GM23248 (cell line): ENCODE data around the gene ENTR1.

Experiments
- EZH2 ChIP-seq: fragments of 200-600 bp; sonication (generic); IDR thresholded peaks from 2 replicates; pipeline ENCODE4 v1.6.1; 2018; ENCODE audit warnings: antibody characterized with exemption, mild to moderate bottlenecking; ENCODE audit not compliant: insufficient read depth, poor library complexity, severe bottlenecking
- EZH2phosphoT487 ChIP-seq: fragments of 200-600 bp; sonication (generic); IDR thresholded peaks from 2 replicates; pipeline ENCODE4 v1.6.1; 2018; ENCODE audit warnings: antibody characterized with exemption, moderate library complexity, mild to moderate bottlenecking, low read depth; ENCODE audit not compliant: insufficient read depth

GRCh38 chr9:136434580-136435169 lies 24.3 kb upstream of the ENTR1 start:
- no peak for TF ChIP-seq EZH2
- TF ChIP-seq EZH2phosphoT487 = no peak
